Kidney epithelial cell (primary cell): Measurements from ENCODE around the gene FARP1. TPM values are rescaled to one million over a fixed set of nuclear protein-coding genes. Genes with fewer than 3 reads are reported as not detected.

Experiments used
- DNase-seq: peaks from one replicate; pipeline ENCODE4 v3.0.0-alpha.2; 2010; ENCODE audit warnings: low read depth
- H3K27me3 ChIP-seq: 2 replicates; pipeline ENCODE4 v1.6.0; 2011; ENCODE audit warnings: low read length; ENCODE audit not compliant: control insufficient read depth, insufficient read depth
- H3K36me3 ChIP-seq: 2 replicates; pipeline ENCODE4 v1.5.1; 2011; ENCODE audit warnings: low read length; ENCODE audit not compliant: control insufficient read depth, insufficient read depth
- H3K4me3 ChIP-seq: 2 replicates; pipeline ENCODE4 v1.5.1; 2011; ENCODE audit warnings: low read depth, mild to moderate bottlenecking, control low read depth, low read length
- total RNA-seq: library from RNA; depleted of rRNA; stranded (reverse); fragments of >200 nt; gene quantifications from 2 replicates; pipeline ENCODE4 v1.2.3, GENCODE V29; 2015
- TF ChIP-seq, protein P1 (sequence below): IDR thresholded peaks from 2 replicates; pipeline ENCODE4 v1.5.1; 2011; ENCODE audit warnings: mild to moderate bottlenecking, moderate library complexity, low read length, control low read depth, inconsistent platforms; ENCODE audit not compliant: insufficient read depth, poor library complexity, severe bottlenecking

Gene FARP1
- total RNA-seq, 1 donor from 2014 or later = 135 TPM

DNA sequence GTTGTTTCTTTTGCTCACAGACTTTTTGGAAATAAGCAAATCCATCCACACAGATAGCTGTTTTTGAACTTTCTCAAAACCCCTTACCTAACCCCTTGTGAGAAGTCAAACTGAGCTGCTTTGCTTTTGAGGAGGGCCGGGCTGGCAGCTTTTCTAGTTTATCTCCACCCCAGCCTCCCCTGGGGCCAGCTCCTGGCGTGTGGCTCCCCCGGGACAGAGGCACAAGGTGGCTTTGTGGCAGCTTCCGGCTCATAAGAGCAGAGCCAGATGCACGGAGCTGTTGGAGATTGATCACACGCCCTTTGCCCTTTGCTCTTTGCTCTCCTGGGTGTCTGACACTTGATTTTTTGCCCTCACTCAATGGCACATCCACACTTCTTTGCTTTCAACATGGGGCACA is 59.1 kb downstream of the FARP1 start:
- Histone ChIP-seq H3K36me3 (peaks cover 2% of the 10 kb centered on the region), H3K4me3 (no peak overlapping the region), H3K27me3 (no peaks in the 10 kb centered on the region)
- DNase-seq = no peak
- TF ChIP-seq, protein P1, sequence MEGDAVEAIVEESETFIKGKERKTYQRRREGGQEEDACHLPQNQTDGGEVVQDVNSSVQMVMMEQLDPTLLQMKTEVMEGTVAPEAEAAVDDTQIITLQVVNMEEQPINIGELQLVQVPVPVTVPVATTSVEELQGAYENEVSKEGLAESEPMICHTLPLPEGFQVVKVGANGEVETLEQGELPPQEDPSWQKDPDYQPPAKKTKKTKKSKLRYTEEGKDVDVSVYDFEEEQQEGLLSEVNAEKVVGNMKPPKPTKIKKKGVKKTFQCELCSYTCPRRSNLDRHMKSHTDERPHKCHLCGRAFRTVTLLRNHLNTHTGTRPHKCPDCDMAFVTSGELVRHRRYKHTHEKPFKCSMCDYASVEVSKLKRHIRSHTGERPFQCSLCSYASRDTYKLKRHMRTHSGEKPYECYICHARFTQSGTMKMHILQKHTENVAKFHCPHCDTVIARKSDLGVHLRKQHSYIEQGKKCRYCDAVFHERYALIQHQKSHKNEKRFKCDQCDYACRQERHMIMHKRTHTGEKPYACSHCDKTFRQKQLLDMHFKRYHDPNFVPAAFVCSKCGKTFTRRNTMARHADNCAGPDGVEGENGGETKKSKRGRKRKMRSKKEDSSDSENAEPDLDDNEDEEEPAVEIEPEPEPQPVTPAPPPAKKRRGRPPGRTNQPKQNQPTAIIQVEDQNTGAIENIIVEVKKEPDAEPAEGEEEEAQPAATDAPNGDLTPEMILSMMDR = no peak

DNA sequence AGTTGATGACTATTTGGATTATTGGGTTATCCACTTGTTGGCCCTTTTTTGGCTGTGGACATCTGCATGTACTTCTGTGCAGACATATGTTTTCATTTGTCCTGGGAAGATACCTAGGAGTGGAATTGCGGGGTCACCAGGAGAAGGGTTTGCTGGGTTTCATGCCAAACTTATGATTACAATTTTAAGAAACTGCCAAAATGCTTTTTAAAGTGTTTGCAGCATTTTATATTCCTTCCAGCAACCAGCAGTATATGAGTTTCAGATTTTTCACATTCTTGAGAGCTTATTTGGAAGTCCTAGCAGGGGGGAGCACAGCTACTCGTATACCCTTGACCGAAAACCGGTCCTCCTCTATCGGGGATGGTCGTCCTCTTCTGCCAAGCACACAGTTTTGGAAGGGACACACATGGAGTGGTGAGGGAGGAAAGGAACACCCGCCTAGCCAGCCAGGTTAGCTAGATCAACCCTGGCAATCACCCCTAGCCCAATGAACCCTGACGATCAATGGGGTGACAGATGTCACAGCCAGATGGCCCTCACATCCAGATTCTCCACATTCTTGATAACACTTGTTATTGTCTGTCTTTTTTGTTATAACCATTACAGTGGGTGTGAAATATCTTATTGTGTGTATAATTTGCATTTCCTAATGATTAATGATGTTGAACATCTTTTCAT is 60.9 kb downstream of the FARP1 start:
- TF ChIP-seq, protein P1 = no peak
- DNase-seq = no peak
- H3K36me3 ChIP-seq = peaks cover 2% of the 10 kb centered on the region
- H3K27me3 ChIP-seq = no peaks in the 10 kb centered on the region
- no peak overlapping the region for H3K4me3 ChIP-seq

DNA sequence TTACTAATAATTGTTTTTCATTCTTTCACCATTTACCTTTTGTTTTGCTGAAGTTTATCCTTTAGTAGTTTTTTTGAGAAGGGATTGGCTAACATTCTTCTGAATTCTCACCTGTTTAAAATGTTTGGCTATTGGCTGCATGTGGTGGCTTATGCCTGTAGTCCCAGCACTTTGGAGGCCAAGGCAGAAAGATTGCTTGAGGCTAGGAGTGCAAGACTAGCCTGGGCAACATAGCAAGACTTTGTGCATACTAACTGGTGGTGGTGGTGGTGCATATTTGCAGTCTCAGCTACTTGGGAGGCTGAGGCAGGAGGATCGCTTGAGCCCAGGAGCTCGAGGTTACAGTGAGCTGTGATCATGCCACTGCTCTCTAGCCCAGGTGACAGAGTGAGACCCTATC is 61.7 kb downstream of the FARP1 start:
- Histone ChIP-seq H3K27me3 (no peaks in the 10 kb centered on the region), H3K4me3 (no peak overlapping the region), H3K36me3 (peaks cover 2% of the 10 kb centered on the region)
- TF ChIP-seq, protein P1 = no peak
- no peak for DNase-seq

DNA sequence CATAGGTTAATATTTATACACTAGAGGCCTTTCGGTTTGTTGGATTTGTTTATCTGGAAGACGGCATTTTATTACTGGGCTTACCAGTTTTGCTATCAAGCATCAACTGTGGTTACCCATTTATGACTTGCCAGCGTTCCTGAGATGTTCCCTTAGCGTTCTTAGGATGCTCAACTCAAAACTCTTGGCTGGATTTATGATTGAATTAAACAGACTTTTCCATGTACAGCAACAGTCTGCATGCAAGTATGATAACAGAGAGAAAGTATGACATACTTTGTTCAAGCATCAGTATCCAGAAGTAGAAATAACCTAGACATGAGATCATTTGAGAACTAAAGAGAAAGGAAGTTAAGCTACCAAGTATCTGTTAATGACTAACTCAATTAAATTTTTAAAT is 64.1 kb downstream of the FARP1 start:
- Histone ChIP-seq H3K27me3 (no peaks in the 10 kb centered on the region), H3K4me3 (no peak overlapping the region), H3K36me3 (no peaks in the 10 kb centered on the region)
- peak; percentile 93 for DNase-seq
- TF ChIP-seq, protein P1 = no peak

DNA sequence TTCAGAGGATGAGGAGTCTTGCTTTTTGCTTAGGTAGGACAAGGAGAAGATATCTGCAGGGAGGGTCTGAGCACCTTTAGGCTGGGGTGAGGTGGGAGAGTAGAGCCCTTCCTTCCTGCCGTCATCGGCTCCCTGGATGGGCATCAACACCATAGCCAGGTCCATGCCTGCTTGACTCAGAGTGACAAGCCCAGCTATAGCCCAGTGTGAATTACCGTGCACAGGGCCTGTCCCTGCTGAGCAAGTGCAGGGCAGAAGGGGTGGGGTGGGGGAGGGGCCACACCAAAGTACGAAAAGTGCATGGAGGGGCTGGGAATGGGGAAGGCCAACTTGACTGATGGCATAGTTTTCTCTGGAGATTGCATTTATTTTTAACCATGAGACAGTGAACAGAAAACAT is 64.5 kb downstream of the FARP1 start:
- Histone ChIP-seq H3K36me3 (no peaks in the 10 kb centered on the region), H3K4me3 (no peak overlapping the region), H3K27me3 (no peaks in the 10 kb centered on the region)
- TF ChIP-seq, protein P1 = no peak
- peak; percentile 72 for DNase-seq

DNA sequence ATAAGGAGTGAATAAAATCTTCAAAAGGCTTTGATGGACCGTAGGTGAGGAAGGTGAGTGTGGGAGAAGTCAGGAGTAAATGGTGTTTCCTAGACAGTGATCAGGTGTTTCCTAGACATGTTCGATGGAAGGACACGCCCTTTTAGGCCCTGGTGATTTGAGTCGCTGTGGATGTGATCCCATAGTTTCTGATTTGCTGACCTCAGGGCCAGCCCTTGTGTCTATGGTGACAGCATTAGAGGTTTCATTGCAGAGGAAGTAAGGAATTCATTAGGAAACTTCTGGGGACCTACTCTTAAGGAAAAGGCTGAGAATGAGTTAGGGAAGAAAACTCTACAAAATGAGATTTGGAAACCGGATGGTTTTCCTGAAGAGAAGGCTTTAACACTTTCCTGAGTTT is 65.7 kb downstream of the FARP1 start:
- Histone ChIP-seq H3K27me3 (no peaks in the 10 kb centered on the region), H3K4me3 (no peak overlapping the region), H3K36me3 (no peaks in the 10 kb centered on the region)
- TF ChIP-seq, protein P1 = no peak
- no peak for DNase-seq
